GM19239 (cell line): ENCODE data around the gene ASCL2.
"Not testable (repeated sequence)": the region's sequence is repeated elsewhere in the genome, so short reads cannot be mapped to it uniquely, and the experiment has no call there.

Experiments used
- DNase-seq: peaks from one replicate; pipeline ENCODE4 v3.0.0; 2011; ENCODE audit warnings: low spot score; ENCODE audit not compliant: insufficient read length
- FAIRE-seq: peaks from 2 replicates; lab custom pipeline; 2011; peaks lifted over from hg19 to GRCh38; lab: Jason Lieb, UNC

ASCL2 gene

DNA sequence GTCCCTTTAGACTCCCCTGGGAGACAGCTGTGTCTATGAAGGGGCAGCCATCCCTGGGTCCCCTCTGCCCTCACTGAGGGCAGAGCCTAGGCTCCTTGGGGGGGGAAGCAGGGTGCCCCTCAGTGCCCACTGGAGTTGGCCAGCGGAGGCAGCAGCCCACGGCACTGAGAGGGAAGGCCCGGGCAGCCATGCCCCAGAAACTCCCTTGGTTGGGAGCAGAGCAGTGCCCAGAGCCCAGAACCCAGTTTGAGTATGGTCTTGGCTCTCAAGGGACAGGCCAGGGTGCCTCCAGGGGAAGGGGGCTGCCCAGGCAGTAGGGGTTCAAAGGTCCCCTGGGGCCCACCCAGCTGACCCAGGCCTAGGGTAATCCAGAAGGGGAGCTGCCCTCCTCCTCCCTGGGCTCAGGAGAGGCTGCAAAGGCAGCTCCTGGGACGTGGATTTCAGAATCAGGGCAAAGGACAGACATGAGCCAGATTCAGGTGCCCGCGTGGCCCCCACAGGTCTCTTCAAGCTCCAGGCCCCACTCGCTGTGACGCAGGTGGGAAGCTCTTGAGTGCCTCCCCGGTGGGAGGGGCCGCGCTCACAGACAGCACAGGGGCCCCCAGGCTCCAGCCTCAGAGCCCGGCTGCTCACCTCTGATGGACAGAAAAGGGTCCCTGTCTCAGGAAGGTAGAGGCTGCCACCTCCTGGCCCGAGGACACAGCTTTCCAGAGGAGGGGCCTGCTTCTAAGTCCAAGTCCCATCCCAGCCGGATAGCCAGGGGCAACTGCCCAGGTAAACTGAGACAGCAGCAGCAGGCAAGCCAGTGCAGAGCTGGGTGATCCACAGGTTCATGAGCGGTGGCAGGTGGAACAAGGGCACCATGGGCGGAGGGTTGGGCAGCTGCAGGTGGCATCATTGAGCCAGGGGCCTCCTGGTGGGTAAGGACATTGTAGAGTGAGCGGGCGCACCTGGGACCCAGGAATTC, 28.7 kb upstream of the ASCL2 start:
- no peak for FAIRE-seq
- DNase-seq: no peak

DNA sequence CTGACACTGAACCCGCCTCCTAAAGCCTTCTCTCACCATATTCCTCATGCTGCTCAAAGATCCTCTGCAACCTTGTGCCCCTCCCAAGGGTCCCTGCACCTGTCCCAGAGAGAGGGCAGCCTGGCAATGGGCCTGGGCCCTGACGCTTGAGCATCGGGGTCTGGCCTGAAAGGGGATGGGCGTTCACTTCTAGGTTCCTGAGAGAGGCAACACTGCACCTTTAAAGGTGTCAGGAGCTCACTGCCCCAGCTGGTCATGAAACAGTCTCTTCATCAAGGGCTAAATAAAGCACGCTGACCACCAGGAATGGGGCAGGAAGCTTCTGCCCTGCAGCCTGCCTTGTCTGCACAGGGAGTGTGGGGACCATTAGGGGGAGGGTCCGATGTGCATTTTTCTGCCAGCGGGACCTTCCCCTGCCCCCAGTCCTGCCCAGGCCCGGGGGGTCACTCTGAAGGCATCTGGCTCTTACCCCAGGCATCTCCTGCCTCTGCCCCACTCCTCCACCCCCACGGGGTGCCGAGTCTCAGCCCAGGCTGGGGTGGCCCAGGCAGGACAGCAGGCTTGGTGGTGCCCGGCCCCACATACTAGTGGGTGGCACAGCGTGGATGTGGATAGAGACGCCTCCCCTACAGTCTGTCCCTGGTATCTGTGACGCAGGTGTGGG, 27.9 kb upstream of the ASCL2 start:
- FAIRE-seq (no peak), DNase-seq (no peak)

DNA sequence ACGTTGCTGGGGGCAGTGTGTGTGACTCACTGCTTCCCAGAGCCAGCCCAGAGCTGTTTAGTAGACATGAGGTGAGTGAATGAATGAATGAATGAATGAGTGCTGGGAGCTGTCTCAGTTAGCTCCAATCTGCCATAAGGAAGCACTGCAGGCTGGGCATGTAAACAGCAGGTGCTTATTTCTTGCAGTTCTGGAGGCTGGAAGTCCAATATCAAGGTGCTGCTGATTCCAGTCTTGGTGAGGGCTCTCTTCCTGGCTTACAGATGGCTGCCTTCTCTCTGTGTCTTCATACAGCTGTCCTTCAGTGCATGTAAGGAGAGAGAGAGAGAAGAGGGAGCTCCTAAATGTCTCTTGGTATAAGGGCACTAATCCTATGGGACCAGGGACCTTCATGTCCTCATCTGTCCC, 27.2 kb upstream of the ASCL2 start:
- no peak for FAIRE-seq

DNA sequence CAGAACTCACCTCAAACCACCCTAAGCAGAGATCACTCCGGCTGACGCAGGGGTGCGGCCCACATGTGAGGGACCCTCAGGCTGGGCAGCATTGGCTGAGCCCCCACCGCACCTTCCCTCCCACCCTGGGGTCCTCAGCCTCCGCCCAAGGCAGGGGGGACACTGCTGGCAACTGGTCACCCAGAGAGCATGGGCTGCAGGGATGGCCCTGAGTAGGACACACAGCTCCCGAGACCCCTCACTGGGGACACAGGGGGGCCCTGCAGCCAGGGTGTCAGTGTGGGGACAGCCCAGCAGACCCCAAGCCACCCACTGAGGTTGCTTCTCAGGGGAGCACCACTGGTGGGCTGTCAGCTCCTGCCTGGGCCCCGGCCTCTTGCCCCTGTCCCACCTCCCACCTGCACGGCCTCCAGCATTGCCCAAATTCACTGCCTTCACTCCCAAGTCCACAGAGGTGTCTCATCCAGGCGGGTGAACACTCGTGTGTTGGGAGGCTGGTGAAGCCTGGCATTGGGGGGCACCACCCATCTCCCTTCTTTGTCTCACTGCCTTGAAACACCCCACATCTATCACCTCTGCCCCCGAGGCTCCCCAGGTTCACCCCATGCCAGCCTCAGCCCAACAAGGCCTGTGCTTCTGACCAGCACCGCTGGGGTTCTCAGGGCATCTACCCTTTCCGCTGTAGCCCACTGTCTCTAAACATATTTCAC, 26.7 kb upstream of the ASCL2 start:
- FAIRE-seq (no peak), DNase-seq (no peak)

More for the DNA sequence above, 27.2 kb upstream of the ASCL2 start:
- no peak for DNase-seq

GRCh38 chr11:2295971-2296912, 25.9 kb upstream of the ASCL2 start:
- DNase-seq (no peak), FAIRE-seq (no peak)

GRCh38 chr11:2294926-2295290, 24.5 kb upstream of the ASCL2 start:
- FAIRE-seq: no peak
- no peak for DNase-seq

- DNase-seq (no peak), FAIRE-seq (no peak)
Observed at GRCh38 chr11:2293984-2294925, 23.9 kb upstream of the ASCL2 start.

DNA sequence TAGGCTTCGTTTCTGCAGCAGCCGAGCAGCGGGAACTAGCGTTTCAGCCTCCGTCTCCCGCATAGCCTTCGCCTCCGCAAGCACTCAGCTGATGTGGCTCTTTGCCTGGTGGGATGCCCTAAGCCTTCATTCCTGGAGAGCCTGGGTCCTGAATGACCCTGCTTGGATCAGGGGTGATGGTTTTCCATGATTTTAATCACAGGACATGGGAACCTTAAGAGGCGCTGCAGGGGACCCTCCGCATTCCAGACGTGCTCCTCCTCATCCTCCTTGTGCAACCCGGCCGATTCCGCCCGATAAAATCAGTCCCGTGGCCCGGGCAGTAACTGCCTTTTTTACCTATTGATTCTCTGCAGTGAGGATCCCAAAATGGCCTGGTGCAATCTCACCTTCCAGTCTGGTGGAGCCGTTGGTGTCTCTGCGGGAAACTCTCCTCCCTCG, 23.2 kb upstream of the ASCL2 start:
- DNase-seq: no peak
- no peak for FAIRE-seq

GRCh38 chr11:2290351-2290841, 20.0 kb upstream of the ASCL2 start:
- FAIRE-seq: no peak

DNA sequence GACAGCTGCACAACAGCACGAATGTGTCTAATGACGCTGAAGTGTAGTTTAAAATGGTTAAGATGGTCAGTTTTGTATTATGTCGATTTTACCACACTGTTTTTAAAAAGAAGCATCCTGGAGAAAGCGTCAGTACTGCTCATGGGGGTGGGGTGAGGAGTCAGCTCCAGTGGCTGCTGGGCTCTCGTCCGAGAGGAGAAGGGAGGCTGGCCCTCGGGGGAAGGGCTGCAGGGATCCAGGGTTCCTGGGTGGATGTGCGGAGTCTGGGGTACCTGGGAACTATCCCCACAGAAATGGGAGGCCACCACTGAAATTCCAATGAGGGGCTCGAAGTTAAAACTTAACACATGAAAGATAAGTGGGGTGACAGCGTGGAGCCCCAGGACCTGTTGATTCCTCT, 19.5 kb upstream of the ASCL2 start:
- FAIRE-seq (no peak), DNase-seq (no peak)

More at GRCh38 chr11:2290351-2290841, 20.0 kb upstream of the ASCL2 start:
- no peak for DNase-seq

DNA sequence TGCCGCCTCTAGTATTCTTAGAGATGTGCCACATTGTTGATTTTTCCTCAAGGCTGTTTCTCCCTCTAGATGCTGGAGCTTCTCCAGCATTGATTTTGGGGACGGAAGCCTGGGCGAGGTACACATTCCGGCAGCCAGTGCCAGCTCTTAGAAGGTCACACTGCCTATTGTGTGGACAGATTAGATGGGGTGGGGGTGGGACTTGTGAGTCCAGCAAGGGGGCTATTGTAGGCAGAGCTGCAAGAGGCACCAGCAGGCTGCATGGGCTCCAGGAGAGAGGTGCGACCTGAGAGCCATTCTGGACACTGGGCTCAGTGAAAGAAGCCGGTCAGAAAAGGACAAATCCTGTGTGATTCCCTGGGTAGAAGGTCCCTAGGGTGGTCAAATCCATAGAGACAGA, 19.0 kb upstream of the ASCL2 start:
- no peak for FAIRE-seq

GRCh38 chr11:2287091-2287490, 16.7 kb upstream of the ASCL2 start:
- DNase-seq (no peak), FAIRE-seq (no peak)

More for the DNA sequence above, 19.0 kb upstream of the ASCL2 start:
- DNase-seq: no peak

DNA sequence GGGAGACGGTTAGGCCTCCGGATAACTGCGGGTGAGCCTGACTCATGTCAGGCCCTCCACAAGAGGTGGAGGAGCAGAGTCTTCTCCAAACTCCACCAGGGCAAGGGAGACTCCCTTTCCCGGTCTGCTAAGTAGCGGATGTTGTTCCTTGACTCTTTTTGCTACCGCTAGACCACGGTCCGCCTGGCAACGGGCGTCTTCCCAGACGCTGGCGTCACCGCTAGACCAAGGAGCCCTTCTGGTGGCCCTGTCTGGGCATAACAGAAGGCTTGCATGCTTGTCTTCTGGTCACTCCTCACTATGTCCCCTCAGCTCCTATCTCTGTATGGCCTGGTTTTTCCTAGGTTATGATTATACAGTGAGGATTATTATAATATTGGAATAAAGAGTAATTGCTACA, 16.0 kb upstream of the ASCL2 start:
- DNase-seq: not testable (repeated sequence)

GRCh38 chr11:2280208-2280607, 9.8 kb upstream of the ASCL2 start:
- FAIRE-seq (no peak), DNase-seq (no peak)

More for the DNA sequence above, 16.0 kb upstream of the ASCL2 start:
- FAIRE-seq: not testable (repeated sequence)

- no peak for DNase-seq
- FAIRE-seq: no peak
Observed at GRCh38 chr11:2277933-2278523, 7.6 kb upstream of the ASCL2 start.

DNA sequence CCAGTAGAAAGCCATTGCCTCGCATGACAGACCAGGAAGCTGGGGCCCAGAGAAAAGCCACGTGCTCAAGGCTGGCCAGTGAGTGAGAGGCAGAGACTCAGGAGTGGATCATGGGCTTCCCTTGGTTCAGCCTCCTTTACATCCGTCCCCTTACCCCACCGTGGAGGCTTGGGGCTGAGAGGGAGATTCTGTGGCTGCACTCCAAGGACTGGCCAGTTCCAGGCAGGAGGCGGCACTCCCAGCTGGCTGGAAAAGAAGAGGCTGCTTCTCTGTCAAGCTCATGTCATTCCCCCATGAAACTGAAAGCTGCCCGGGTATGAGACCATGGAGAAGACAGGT, 6.6 kb upstream of the ASCL2 start:
- DNase-seq: no peak
- no peak for FAIRE-seq

- FAIRE-seq (no peak), DNase-seq (no peak)
Observed at GRCh38 chr11:2276280-2277007, 6.1 kb upstream of the ASCL2 start.
